KOPT-K1 (cell line): ENCODE measurements around the gene DST.

ENCODE experiments used
- H3K27ac ChIP-seq: fragments of 200-600 bp; sonication (generic); 2 replicates; pipeline ENCODE4 v1.5.1; 2016; ENCODE audit warnings: antibody characterized with exemption, mild to moderate bottlenecking, low read depth, low read length; ENCODE audit not compliant: poor library complexity, severe bottlenecking
- H3K36me3 ChIP-seq: fragments of 200-600 bp; sonication (generic); 2 replicates; pipeline ENCODE4 v1.5.1; 2017; ENCODE audit warnings: antibody characterized with exemption, mild to moderate bottlenecking, low read length, moderate library complexity; ENCODE audit not compliant: insufficient read depth
- H3K9me3 ChIP-seq: fragments of 200-600 bp; sonication (generic); 2 replicates; pipeline ENCODE4 v1.5.1; 2017; ENCODE audit warnings: antibody characterized with exemption, low read length, mild to moderate bottlenecking; ENCODE audit not compliant: insufficient read depth, poor library complexity, severe bottlenecking

DST gene

DNA sequence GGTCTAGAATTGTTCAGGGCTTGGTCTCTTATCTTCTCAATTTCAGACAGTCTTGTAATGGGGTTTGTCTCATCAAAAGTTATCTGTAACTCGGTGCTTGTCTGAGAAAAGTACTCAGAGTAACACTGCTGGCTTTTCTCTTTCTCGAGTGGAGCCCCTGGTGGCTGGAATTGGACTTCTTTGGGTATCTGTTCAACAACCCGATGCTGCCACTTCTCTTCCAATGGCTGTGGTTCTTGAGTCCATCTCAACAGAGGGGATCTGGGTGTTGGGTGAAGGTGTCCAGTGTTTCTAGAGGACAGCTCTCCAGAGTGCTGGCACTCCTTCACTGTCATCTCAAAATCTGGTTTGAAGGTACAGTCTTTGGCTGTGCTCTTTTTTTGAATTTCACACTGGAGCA is 24.6 kb downstream of the DST start:
- no peak overlapping the region for H3K27ac ChIP-seq
- no peaks in the 10 kb centered on the region for H3K36me3 ChIP-seq

DNA sequence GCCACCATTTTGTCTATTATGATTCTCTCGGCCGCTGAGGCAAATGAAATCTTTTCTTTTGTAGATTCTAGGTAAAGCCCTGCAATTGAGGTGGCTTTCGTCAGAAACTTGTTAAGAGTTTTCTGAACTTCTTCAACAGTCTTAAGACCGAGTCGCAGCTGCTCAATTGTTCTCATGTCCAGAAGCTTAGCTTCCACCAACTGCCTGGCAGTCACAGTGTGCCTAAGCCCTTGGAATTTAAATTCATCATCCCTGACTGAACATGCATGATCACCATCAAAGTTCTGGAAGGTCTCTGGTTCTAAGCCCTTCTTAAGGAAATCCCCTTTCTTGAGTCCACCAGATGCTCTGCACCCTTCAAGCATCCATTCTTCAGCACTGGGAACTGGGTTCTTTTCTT is 25.7 kb downstream of the DST start:
- Histone ChIP-seq H3K27ac (no peak overlapping the region), H3K9me3 (no peaks in the 10 kb centered on the region), H3K36me3 (no peaks in the 10 kb centered on the region)

More for the DNA sequence above, 24.6 kb downstream of the DST start:
- no peaks in the 10 kb centered on the region for H3K9me3 ChIP-seq

DNA sequence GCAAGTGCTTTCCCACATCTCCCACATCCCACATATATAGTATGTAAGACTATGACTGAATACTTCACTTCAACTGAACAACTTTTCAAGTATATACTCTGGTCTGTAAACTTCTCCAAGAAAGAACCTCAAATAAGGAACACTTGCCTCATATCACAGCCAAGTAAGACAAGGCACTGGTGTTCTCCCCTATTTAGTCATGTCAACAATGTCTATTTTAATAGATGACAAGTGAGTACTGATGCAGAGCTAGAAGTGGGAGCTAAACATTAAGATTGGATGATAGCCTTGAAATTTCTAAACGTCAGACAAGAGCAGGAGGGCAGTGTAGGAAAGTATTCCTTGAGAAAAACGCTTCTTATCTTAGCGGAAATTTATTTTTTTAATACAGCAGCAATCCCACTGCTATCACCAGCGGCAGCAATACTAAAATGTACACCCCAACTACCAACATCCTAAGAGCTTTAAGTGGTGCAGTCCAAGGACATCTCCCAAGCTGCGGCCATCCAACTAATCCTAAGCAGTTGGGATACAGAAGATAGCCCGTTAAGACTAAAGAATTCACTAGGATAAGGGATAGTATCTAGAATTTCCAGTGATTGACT is 29.3 kb downstream of the DST start:
- Histone ChIP-seq H3K27ac (no peak overlapping the region), H3K9me3 (no peaks in the 10 kb centered on the region), H3K36me3 (no peaks in the 10 kb centered on the region)

DNA sequence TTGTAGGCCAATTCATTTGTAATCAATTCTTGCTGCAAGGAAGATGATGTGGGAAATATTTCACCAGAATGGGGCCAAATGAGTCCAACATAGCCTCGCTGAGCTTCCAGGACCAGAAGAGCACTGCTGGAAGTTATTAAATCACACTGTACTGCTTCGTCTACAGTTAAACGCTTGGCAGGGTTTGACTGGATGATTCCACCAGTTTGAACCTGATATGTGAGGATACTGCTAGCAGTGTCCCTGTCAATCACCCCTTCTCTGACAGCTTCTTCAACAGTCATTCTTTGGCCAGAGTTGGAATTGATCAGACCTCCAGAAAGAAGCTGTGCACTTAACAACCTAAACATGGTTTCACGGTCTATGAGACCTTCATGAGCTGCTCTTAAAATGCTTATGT is 34.4 kb downstream of the DST start:
- Histone ChIP-seq H3K27ac (no peak overlapping the region), H3K9me3 (no peaks in the 10 kb centered on the region), H3K36me3 (no peaks in the 10 kb centered on the region)

DNA sequence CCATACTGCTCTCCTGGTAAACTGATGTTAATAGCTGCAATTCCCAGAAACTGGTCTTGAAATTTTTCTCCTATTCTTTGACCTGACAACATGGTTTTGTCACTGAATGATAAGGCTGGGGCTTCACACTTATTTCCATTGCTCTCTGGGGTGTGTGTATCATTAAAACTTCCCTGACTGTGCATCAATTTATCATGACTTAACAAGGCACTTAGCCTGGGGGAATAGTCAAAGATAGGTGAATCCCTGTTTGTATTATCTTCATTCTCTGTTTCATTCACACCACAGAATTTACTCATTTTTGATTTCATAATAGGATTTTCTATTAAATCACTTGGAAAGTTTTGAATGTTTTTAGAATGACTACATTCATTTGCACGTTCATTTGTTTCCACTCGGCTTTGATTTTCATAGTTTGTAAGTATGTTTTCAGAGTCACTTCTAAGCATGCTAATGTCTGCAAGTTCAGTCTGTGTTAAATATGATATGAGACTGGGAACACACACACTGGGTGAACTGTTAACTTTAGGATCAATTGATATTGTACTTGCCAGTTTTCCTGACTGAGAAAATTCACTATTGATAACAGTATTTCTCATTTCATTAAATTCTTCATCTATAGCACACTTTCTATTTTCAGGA is 35.5 kb downstream of the DST start:
- no peaks in the 10 kb centered on the region for H3K9me3 ChIP-seq
- H3K36me3 ChIP-seq: no peaks in the 10 kb centered on the region
- no peak overlapping the region for H3K27ac ChIP-seq

DNA sequence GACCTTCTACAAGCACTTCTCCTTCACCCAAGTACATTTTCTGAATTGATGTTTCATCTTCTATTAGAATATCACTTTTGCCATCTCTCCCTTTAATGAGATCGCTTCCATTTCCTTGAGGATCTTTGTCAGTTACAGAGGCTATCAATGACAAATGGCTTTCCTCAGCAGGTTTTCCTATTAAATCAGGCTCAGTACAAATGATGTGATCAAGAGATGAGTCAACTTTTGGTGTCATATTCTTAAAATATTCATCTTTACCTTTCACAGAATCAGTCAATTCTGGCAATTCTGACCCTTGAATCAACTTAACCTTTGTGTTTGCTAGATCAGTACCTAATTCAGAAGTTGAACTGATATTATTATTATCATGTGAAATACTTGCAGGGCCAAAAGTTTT is 37.3 kb downstream of the DST start:
- Histone ChIP-seq H3K27ac (no peak overlapping the region), H3K36me3 (no peaks in the 10 kb centered on the region)

DNA sequence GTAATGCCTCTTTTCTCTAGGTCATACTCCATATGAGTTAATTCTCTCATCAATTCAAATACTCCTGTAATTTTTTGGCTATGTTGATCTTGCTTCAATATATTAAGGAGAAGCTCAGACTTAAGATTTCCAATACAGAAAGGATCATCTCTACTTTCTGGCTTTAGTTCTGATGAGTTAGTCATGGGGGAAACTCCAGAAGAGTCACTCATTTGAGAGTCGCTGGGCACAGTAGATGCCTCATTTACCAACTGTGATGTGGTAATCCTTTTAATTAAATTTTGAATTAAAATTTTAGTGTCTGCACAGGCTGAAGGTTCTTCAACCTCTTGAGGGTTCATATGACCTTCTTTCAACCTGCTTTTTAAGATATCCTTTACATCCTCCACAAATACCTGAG is 38.5 kb downstream of the DST start:
- H3K9me3 ChIP-seq: no peaks in the 10 kb centered on the region
- H3K36me3 ChIP-seq: no peaks in the 10 kb centered on the region
- H3K27ac ChIP-seq: no peak overlapping the region

More for the DNA sequence above, 37.3 kb downstream of the DST start:
- no peaks in the 10 kb centered on the region for H3K9me3 ChIP-seq

DNA sequence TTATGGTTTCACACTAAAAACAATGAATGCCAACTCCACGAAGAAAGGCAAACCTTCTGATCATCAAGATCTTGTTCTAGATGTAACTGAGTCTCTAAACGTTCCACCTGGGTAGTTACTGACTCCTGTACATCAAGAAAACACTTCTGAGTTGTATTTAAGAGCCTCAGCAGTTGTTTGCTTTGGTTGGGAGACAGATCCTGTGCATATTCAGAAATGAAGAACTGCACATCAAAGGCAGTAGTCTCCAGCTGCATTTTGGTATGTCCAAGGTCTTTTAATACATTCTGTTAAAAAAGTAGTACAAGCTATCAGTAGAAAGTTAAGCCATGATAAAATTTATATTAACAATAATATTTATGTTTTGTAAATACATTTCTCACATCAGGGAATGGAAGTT is 41.3 kb downstream of the DST start:
- Histone ChIP-seq H3K27ac (no peak overlapping the region), H3K36me3 (no peaks in the 10 kb centered on the region), H3K9me3 (no peaks in the 10 kb centered on the region)

DNA sequence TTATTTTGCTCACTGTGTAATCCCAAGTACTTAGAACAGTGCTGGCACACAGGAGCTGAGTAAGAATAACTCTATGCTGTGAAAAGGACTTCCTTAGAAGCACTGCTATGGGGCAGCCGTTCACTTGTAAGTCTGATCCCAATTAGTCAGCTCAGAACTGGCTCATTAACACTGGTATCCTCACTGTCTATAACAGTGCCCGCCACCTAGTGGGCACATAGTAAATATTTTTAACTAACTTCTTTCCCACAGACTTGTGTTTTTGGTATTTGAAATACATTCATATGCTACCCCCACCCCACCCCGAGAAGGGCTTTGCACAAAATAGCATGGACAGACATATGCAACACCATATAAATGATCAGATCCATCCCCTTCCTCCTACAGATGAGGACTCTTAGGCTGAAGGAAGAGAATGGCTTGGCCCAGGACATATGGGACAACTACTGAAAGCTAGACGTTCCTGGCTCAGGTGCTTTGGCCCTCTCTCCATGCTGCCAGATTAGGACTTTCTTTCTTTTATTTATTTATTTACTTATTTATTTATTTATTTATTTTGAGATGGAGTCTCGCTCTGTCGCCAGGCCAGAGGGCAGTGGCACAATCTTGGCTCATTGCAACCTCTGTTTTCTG is 47.1 kb downstream of the DST start:
- Histone ChIP-seq H3K27ac (no peak overlapping the region), H3K36me3 (no peaks in the 10 kb centered on the region), H3K9me3 (no peaks in the 10 kb centered on the region)

DNA sequence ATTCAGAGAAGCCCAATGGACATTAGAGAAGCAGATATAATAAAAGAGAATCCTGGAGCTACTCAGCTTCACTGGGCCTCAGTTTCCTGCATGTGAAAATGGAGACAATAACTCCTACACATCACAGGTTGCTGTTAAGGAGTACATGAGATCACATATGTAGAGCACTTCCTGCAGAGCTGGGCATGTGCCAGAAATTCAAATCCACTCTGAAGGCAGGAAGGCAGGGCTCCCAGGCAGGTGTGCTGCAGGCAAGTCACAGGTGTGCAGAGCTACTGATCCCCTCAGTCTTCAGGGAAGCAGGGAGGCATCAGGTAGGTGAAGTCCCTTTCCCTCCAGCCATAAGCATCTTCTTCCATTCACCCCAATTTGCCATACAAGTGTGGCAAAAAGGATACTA is 48.0 kb downstream of the DST start:
- no peak overlapping the region for H3K27ac ChIP-seq
- no peaks in the 10 kb centered on the region for H3K9me3 ChIP-seq
- H3K36me3 ChIP-seq: no peaks in the 10 kb centered on the region

DNA sequence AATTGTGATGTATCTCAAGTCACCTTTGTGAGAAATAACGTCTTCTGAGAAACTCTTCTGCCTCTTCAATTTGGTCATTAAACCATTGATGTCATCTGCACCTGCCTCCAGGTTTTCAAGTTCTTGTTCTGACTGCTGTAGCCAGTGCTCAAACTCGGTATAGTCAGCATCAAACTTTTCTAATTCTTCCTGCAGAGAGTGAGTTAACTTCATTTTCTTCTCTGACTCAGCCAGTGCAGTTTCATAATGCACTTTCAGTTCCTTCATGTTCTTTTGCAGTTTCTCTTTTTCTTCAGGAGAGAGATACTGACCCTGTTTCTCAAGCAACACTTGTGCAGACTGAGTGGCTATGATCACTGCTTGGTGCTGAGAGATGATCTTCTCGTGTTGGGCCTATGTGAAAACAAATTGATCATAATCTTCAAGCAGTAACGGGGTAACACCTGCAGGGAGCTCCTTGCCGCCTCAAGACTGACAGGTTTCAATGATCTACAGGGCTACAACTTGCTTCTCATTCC is 48.8 kb downstream of the DST start:
- Histone ChIP-seq H3K27ac (no peak overlapping the region), H3K36me3 (no peaks in the 10 kb centered on the region), H3K9me3 (no peaks in the 10 kb centered on the region)

DNA sequence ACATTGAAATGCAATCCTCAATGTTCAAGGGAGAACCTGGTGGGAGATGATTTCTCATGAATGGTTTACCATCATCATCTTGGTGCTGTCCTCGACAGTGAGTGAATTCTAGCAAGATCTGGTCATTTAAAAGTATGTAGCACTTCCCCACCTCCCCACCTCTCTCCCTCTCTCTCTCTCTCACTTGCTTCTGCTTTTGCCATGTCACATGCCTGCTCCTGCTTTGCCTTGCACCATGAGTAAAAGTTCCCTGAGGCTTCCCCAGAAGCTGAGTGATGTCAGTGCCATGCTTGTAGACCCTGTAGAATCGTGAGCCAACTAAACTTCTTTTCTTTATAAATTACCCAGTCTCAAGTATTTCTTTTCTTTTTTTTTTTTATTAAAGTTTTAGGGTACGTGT is 60.5 kb downstream of the DST start:
- Histone ChIP-seq H3K9me3 (no peaks in the 10 kb centered on the region), H3K27ac (no peak overlapping the region), H3K36me3 (no peaks in the 10 kb centered on the region)

DNA sequence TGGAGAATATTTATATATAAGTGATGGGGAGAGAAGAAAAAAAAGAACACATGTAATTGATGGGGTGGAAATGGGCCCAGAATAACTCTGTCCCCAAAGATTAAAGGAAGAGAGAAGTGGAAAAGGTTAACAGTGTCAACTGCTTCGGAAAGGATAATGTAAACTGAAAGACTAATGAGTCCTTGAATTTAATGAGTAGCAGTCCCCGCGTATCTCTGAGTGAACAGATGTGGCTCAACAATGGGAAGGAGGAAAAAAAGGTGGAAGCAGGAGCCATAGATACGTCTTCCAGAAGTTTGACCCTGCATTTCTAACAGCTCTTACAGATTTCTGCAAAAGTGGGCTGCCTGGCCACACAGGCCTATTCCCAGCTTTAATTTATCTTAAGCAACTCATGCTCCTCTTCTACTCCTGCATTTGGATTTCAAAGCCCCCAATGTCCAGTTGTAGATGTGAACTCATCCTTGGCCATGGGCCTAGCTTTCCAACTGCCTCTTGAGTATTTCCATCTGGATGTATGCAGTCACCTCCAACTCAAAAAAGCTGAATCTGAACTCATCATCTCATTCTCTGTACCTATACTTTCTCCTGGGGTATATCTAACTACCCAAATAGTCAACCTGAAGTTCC is 61.3 kb downstream of the DST start:
- Histone ChIP-seq H3K36me3 (no peaks in the 10 kb centered on the region), H3K27ac (no peak overlapping the region)

DNA sequence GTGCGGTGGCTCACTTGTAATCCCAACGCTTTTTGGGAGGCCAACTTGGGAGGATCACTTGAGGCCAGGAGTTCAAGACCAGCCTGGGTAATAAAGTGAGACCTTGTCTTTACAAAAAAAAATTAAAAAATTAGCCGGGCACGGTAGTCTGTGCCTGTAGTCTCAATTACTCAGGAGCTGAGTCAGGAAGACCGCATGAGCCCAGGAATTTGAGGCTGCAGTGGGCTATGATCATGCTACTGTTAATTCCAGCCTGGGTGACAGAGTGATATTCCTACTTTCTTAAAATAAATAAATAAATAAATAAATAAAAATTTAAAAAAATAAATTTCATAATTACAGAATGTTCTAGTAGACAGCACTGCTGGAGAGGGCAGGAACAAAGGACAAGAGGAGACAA is 62.4 kb downstream of the DST start:
- H3K27ac ChIP-seq: no peak overlapping the region
- no peaks in the 10 kb centered on the region for H3K36me3 ChIP-seq
- no peaks in the 10 kb centered on the region for H3K9me3 ChIP-seq

More for the DNA sequence above, 61.3 kb downstream of the DST start:
- H3K9me3 ChIP-seq: no peaks in the 10 kb centered on the region

DNA sequence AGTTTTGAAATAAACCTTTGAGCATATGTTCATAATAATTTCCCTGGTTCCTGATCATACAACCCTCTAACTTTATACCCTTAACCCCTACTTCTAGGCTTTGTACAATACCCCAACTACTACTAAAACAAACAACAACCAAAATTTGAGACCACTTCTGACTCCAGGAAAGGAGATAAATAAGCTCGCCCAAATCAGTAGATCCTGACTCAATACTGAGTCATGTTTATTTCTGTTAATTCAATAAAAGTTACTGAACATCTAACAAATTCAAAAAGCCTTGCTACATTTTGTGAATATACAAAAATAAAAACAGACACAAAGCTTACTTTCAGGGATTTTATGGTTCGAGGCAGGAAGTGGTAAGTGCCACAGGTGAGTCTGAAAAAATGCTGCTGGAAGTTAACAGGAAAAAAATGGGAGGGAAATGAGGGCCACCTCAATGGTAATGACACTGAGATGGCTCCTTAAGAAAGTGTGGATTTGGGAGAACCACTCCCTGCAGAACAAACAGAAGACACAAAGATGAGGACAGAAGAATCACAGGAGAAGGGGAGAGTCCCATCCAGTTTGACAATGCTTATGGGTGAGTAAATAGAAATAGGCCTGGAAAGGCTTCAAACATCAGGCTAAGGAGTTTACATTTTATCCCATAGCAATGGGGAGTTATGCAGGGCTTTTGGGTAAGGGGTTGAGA is 63.4 kb downstream of the DST start:
- H3K9me3 ChIP-seq: no peaks in the 10 kb centered on the region
- no peak overlapping the region for H3K27ac ChIP-seq
- no peaks in the 10 kb centered on the region for H3K36me3 ChIP-seq
